SK-N-MC (cell line): Measurements from ENCODE around the gene NOCT.

Experiments used
- EZH2 ChIP-seq: fragments of 200-600 bp; sonication (generic); IDR thresholded peaks from one replicate; pipeline ENCODE4 v1.6.1; 2017; ENCODE audit warnings: antibody characterized with exemption
- POLR2AphosphoS5 ChIP-seq: IDR thresholded peaks from 2 replicates; pipeline ENCODE4 v1.6.1; 2012; ENCODE audit warnings: mild to moderate bottlenecking, low read depth, low read length, borderline replicate concordance

DNA sequence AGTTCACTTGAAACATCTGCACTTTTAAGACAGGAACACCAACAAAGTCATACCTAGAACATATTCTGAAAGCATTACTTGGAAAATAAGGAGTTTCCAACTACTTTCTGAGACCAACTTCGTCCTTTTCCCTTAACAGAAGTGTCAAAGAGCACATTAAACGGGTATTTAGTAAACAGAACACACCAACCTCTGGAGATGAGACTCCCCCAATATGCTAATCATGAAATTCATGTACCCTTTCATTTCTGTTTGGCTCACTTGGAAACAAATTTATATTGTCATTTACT, 69.2 kb downstream of the NOCT start:
- TF ChIP-seq POLR2AphosphoS5 (no peak), EZH2 (no peak)
